ENCODE measurements around the gene SLC20A1. TPM values are rescaled to one million over a fixed set of nuclear protein-coding genes. Genes with fewer than 3 reads are reported as not detected.
A peak's percentile ranks its signal among the peaks of the same experiment; 100 is the strongest.

The SLC20A1 gene
- total and polyA plus RNA-seq, 2 donors: 27.2 to 47.0 TPM

GRCh38 chr2:112642561-112642960 is 3.2 kb upstream of the SLC20A1 start:
- Histone ChIP-seq H3K4me1 (ENCODE audit: control insufficient read depth in 2 of 2, insufficient read depth in 2 of 2, low read length in 2 of 2) (peaks cover 21% of the 10 kb centered on the region in 2 donors), H3K27me3 (ENCODE audit: control insufficient read depth in 2 of 2, insufficient read depth in 1 of 2, low read length in 1 of 2) (no peaks in the 10 kb centered on the region), H3K4me3 (ENCODE audit: low read length in 2 of 2) (no peak overlapping the region), H3K36me3 (ENCODE audit: control insufficient read depth in 2 of 2, insufficient read depth in 2 of 2, low read length in 1 of 2) (peaks cover 0 to 4% of the 10 kb centered on the region in 2 donors), H3K9me3 (ENCODE audit: control insufficient read depth in 2 of 2, insufficient read depth in 1 of 2, low read length in 1 of 2) (no peaks in the 10 kb centered on the region), H3K27ac (ENCODE audit: low read depth in 1 of 2, low read length in 1 of 2) (no peak overlapping the region)
- WGBS: 98% methylated on average over 5 of the region's 5 CpGs
- DNase-seq (ENCODE audit: low read depth in 6 of 9, low spot score in 9 of 9): no peak

- H3K4me1 ChIP-seq (ENCODE audit: control insufficient read depth in 2 of 2, insufficient read depth in 2 of 2, low read length in 2 of 2): peaks cover 22 to 23% of the 10 kb centered on the region in 2 donors
- H3K27me3 ChIP-seq (ENCODE audit: control insufficient read depth in 2 of 2, insufficient read depth in 1 of 2, low read length in 1 of 2): no peaks in the 10 kb centered on the region
- no peak for DNase-seq (ENCODE audit: low read depth in 6 of 9, low spot score in 9 of 9)
- H3K27ac ChIP-seq (ENCODE audit: low read depth in 1 of 2, low read length in 1 of 2): no peak overlapping the region
- H3K9me3 ChIP-seq (ENCODE audit: control insufficient read depth in 2 of 2, insufficient read depth in 1 of 2, low read length in 1 of 2): no peaks in the 10 kb centered on the region
- 96% methylated on average over 7 of the region's 7 CpGs for WGBS
- H3K4me3 ChIP-seq (ENCODE audit: low read length in 2 of 2): no peak overlapping the region
- peaks cover 0 to 8% of the 10 kb centered on the region in 2 donors for H3K36me3 ChIP-seq (ENCODE audit: control insufficient read depth in 2 of 2, insufficient read depth in 2 of 2, low read length in 1 of 2)
Observed at GRCh38 chr2:112642966-112643365, 2.8 kb upstream of the SLC20A1 start.

- no peaks in the 10 kb centered on the region for H3K9me3 ChIP-seq (ENCODE audit: control insufficient read depth in 2 of 2, insufficient read depth in 1 of 2, low read length in 1 of 2)
- no peak overlapping the region for H3K27ac ChIP-seq (ENCODE audit: low read depth in 1 of 2, low read length in 1 of 2)
- WGBS: 98% methylated on average over 3 of the region's 3 CpGs
- H3K4me1 ChIP-seq (ENCODE audit: control insufficient read depth in 2 of 2, insufficient read depth in 2 of 2, low read length in 2 of 2): peaks cover 21 to 28% of the 10 kb centered on the region in 2 donors
- H3K4me3 ChIP-seq (ENCODE audit: low read length in 2 of 2): no peak overlapping the region
- H3K27me3 ChIP-seq (ENCODE audit: control insufficient read depth in 2 of 2, insufficient read depth in 1 of 2, low read length in 1 of 2): no peaks in the 10 kb centered on the region
- peaks cover 0 to 13% of the 10 kb centered on the region in 2 donors for H3K36me3 ChIP-seq (ENCODE audit: control insufficient read depth in 2 of 2, insufficient read depth in 2 of 2, low read length in 1 of 2)
- DNase-seq (ENCODE audit: low read depth in 6 of 9, low spot score in 9 of 9): no peak
Observed at GRCh38 chr2:112643488-112643887, 2.3 kb upstream of the SLC20A1 start.

GRCh38 chr2:112644155-112644932 is 1.4 kb upstream of the SLC20A1 start:
- no peaks in the 10 kb centered on the region for H3K27me3 ChIP-seq (ENCODE audit: control insufficient read depth in 2 of 2, insufficient read depth in 1 of 2, low read length in 1 of 2)
- WGBS: 76% methylated on average over 11 of the region's 11 CpGs
- H3K27ac ChIP-seq (ENCODE audit: low read depth in 1 of 2, low read length in 1 of 2): peak overlapping the region in 1 of 2 donors; percentile 19
- no peaks in the 10 kb centered on the region for H3K9me3 ChIP-seq (ENCODE audit: control insufficient read depth in 2 of 2, insufficient read depth in 1 of 2, low read length in 1 of 2)
- H3K4me1 ChIP-seq (ENCODE audit: control insufficient read depth in 2 of 2, insufficient read depth in 2 of 2, low read length in 2 of 2): peaks cover 21 to 34% of the 10 kb centered on the region in 2 donors
- peaks cover 6 to 21% of the 10 kb centered on the region in 2 donors for H3K36me3 ChIP-seq (ENCODE audit: control insufficient read depth in 2 of 2, insufficient read depth in 2 of 2, low read length in 1 of 2)
- DNase-seq (ENCODE audit: low read depth in 6 of 9, low spot score in 9 of 9): no peak
- peak overlapping the region; percentile 75 to 77 for H3K4me3 ChIP-seq (ENCODE audit: low read length in 2 of 2)

GRCh38 chr2:112644933-112645309 is 818 bp upstream of the SLC20A1 start:
- Histone ChIP-seq H3K9me3 (ENCODE audit: control insufficient read depth in 2 of 2, insufficient read depth in 1 of 2, low read length in 1 of 2) (no peaks in the 10 kb centered on the region), H3K27me3 (ENCODE audit: control insufficient read depth in 2 of 2, insufficient read depth in 1 of 2, low read length in 1 of 2) (no peaks in the 10 kb centered on the region), H3K4me1 (ENCODE audit: control insufficient read depth in 2 of 2, insufficient read depth in 2 of 2, low read length in 2 of 2) (peaks cover 21 to 34% of the 10 kb centered on the region in 2 donors), H3K36me3 (ENCODE audit: control insufficient read depth in 2 of 2, insufficient read depth in 2 of 2, low read length in 1 of 2) (peaks cover 6 to 26% of the 10 kb centered on the region in 2 donors), H3K27ac (ENCODE audit: low read depth in 1 of 2, low read length in 1 of 2) (peak overlapping the region in 1 of 2 donors; percentile 81), H3K4me3 (ENCODE audit: low read length in 2 of 2) (peak overlapping the region; percentile 75 to 77)
- no peak for DNase-seq (ENCODE audit: low read depth in 6 of 9, low spot score in 9 of 9)
- 6% methylated on average over 11 of the region's 11 CpGs for WGBS

- Histone ChIP-seq H3K27me3 (ENCODE audit: control insufficient read depth in 2 of 2, insufficient read depth in 1 of 2, low read length in 1 of 2) (no peaks in the 10 kb centered on the region), H3K9me3 (ENCODE audit: control insufficient read depth in 2 of 2, insufficient read depth in 1 of 2, low read length in 1 of 2) (no peaks in the 10 kb centered on the region), H3K36me3 (ENCODE audit: control insufficient read depth in 2 of 2, insufficient read depth in 2 of 2, low read length in 1 of 2) (peaks cover 7 to 39% of the 10 kb centered on the region in 2 donors), H3K4me1 (ENCODE audit: control insufficient read depth in 2 of 2, insufficient read depth in 2 of 2, low read length in 2 of 2) (peaks cover 21 to 34% of the 10 kb centered on the region in 2 donors), H3K27ac (ENCODE audit: low read depth in 1 of 2, low read length in 1 of 2) (peak overlapping the region; percentile 88 to 90), H3K4me3 (ENCODE audit: low read length in 2 of 2) (peak overlapping the region; percentile 75 to 89)
- DNase-seq (ENCODE audit: low read depth in 6 of 9, low spot score in 9 of 9): peak in 3 of 9 donors; percentile 31 to 59 (median 53)
- under 1% methylated on average over 69 of the region's 69 CpGs for WGBS
Observed at GRCh38 chr2:112646102-112646719, 472 bp downstream of the SLC20A1 start.

- Histone ChIP-seq H3K36me3 (ENCODE audit: control insufficient read depth in 2 of 2, insufficient read depth in 2 of 2, low read length in 1 of 2) (peaks cover 15 to 47% of the 10 kb centered on the region in 2 donors), H3K4me1 (ENCODE audit: control insufficient read depth in 2 of 2, insufficient read depth in 2 of 2, low read length in 2 of 2) (peaks cover 21 to 34% of the 10 kb centered on the region in 2 donors), H3K4me3 (ENCODE audit: low read length in 2 of 2) (peak overlapping the region; percentile 75 to 89), H3K27me3 (ENCODE audit: control insufficient read depth in 2 of 2, insufficient read depth in 1 of 2, low read length in 1 of 2) (no peaks in the 10 kb centered on the region), H3K9me3 (ENCODE audit: control insufficient read depth in 2 of 2, insufficient read depth in 1 of 2, low read length in 1 of 2) (no peaks in the 10 kb centered on the region), H3K27ac (ENCODE audit: low read depth in 1 of 2, low read length in 1 of 2) (no peak overlapping the region)
- WGBS: 49% methylated on average over 20 of the region's 20 CpGs
- DNase-seq (ENCODE audit: low read depth in 6 of 9, low spot score in 9 of 9): peak in 1 of 9 donors; percentile 38
Observed at GRCh38 chr2:112646791-112647689, 1.3 kb downstream of the SLC20A1 start.

GRCh38 chr2:112648081-112648480 is 2.3 kb downstream of the SLC20A1 start:
- H3K4me3 ChIP-seq (ENCODE audit: low read length in 2 of 2): peak overlapping the region; percentile 18 to 89
- no peak overlapping the region for H3K27ac ChIP-seq (ENCODE audit: low read depth in 1 of 2, low read length in 1 of 2)
- no peak for DNase-seq (ENCODE audit: low read depth in 6 of 9, low spot score in 9 of 9)
- H3K36me3 ChIP-seq (ENCODE audit: control insufficient read depth in 2 of 2, insufficient read depth in 2 of 2, low read length in 1 of 2): peaks cover 16 to 58% of the 10 kb centered on the region in 2 donors
- H3K27me3 ChIP-seq (ENCODE audit: control insufficient read depth in 2 of 2, insufficient read depth in 1 of 2, low read length in 1 of 2): no peaks in the 10 kb centered on the region
- WGBS: 85% methylated on average over 2 of the region's 2 CpGs
- no peaks in the 10 kb centered on the region for H3K9me3 ChIP-seq (ENCODE audit: control insufficient read depth in 2 of 2, insufficient read depth in 1 of 2, low read length in 1 of 2)
- peaks cover 21 to 34% of the 10 kb centered on the region in 2 donors for H3K4me1 ChIP-seq (ENCODE audit: control insufficient read depth in 2 of 2, insufficient read depth in 2 of 2, low read length in 2 of 2)

All from thymus (tissue), 11 donors.